HCT116 (cell line): ENCODE results near the gene LRRC15.

Source experiments
- CTCF ChIP-seq, 3 experiments: fragments of 200-600 bp in 1 of 3; sonication (generic) in 1 of 3; IDR thresholded peaks in 2 of 3; conservative IDR thresholded peaks in 1 of 3; 2 replicates each; pipeline ENCODE4 v1.5.1; 2012 to 2017; ENCODE audit warnings: low read depth in 2 of 3, low read length in 2 of 3, antibody characterized with exemption in 1 of 3, borderline replicate concordance in 1 of 3, control low read depth in 1 of 3, mild to moderate bottlenecking in 1 of 3, mixed read lengths in 1 of 3, mixed run types in 1 of 3, moderate library complexity in 1 of 3; ENCODE audit not compliant: insufficient read depth in 1 of 3
- MAX ChIP-seq: IDR thresholded peaks from 2 replicates; pipeline ENCODE4 v1.6.1; 2012
- POLR2AphosphoS5 ChIP-seq: IDR thresholded peaks from 2 replicates; pipeline ENCODE4 v1.6.1; 2011; ENCODE audit warnings: mild to moderate bottlenecking, low read depth, low read length, moderate library complexity
- ZFX ChIP-seq: fragments of 450-650 bp; IDR thresholded peaks from 2 replicates; pipeline ENCODE4 v1.6.1; 2017

- TF ChIP-seq POLR2AphosphoS5 (no peak), ZFX (no peak), CTCF (IDR thresholded peaks at IDR 0.05 in 2 of 3, conservative IDR thresholded peaks at IDR 0.05 in 1 of 3; ENCODE audit: borderline replicate concordance in 1 of 3, insufficient read depth in 1 of 3, low read depth in 2 of 3, low read length in 2 of 3) (no peak), MAX (no peak)
Measured at GRCh38 chr3:194314388-194315068, 55.0 kb downstream of the LRRC15 start.
